Hepatocyte (in vitro differentiated cells): ENCODE data around the gene BUD31.

Experiments
- CTCF ChIP-seq: fragments of 200-600 bp; sonication (generic); IDR thresholded peaks from 2 replicates; pipeline ENCODE4 v1.5.1; 2016; ENCODE audit warnings: antibody characterized with exemption, mild to moderate bottlenecking; ENCODE audit not compliant: poor library complexity
- EZH2 ChIP-seq: fragments of 200-600 bp; sonication (generic); IDR thresholded peaks from 2 replicates; pipeline ENCODE4 v1.6.1; 2016; ENCODE audit warnings: antibody characterized with exemption, mild to moderate bottlenecking, borderline replicate concordance
- EZH2phosphoT487 ChIP-seq: fragments of 200-600 bp; sonication (generic); IDR thresholded peaks from one replicate; pipeline ENCODE4 v1.6.1; 2018; ENCODE audit warnings: antibody characterized with exemption, mild to moderate bottlenecking, low read depth, moderate library complexity; ENCODE audit not compliant: unreplicated experiment, severe bottlenecking

GRCh38 chr7:99383203-99383602, 25.6 kb upstream of the BUD31 start:
- no peak for TF ChIP-seq CTCF
- no peak for TF ChIP-seq EZH2
- no peak for TF ChIP-seq EZH2phosphoT487
